Iris pigment epithelial cell (primary cell): ENCODE data around the gene SLC39A11.

Experiments
- DNase-seq: peaks from one replicate; pipeline ENCODE4 v3.0.0-alpha.2; 2011; ENCODE audit warnings: low read depth

The SLC39A11 gene

GRCh38 chr17:72976971-72977770 lies 115.3 kb downstream of the SLC39A11 start:
- DNase-seq = peak; percentile 92

GRCh38 chr17:72975509-72975908 lies 117.0 kb downstream of the SLC39A11 start:
- no peak for DNase-seq

GRCh38 chr17:72974605-72975232 lies 117.8 kb downstream of the SLC39A11 start:
- DNase-seq = peak; percentile 76

DNA sequence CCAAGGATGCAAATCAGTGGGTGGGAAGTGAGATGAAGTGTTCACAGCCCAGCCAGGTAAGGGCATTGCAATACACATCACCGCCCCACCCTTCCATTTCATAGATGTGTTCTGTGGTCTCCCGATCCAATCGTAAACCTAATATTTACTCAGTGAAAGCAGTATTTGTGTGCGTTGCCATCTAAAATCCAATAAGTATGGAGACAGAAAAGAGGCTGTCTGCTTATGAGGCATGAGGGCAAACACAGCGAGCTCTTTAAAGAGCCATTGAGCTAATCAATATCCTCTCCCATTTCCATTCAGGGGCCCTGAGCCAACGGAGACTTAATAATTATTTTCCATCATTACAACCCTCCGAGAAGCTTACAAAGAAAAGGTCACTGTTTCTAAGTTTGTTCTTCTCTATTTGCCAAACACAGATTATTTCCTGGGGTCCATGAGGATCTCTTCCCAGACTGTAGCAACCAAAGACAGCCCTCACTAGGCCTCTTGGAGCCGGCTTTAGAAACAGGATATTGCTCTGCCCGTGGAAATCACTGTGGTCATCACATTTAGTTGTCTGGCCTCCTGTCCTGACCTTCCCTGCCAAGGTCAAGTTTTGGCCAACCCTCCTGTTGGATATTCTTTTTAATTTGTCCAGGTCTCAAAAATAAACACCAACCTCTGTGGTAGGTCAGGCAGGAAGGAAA lies 120.1 kb downstream of the SLC39A11 start:
- DNase-seq = no peak

GRCh38 chr17:72971226-72971880 lies 121.1 kb downstream of the SLC39A11 start:
- no peak for DNase-seq

DNA sequence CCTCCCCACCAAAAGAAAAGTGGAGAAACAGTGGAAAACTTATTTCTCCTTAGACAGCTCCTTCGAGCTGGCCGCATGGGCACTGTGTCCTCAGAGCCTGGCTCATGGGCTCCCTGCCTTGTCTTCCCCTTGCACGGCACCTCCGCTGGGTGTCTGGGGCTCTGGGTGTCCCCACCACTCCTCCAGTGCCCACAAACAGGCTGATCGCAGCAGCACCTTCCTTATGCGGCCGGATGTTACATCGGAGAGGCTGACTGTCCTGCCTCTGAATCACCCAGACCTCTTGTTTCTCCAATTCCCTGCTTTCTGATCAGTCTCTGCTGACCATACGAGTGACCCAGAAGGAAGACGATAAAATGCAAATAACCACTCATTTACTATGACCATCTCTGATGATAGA lies 121.7 kb downstream of the SLC39A11 start:
- DNase-seq = no peak

DNA sequence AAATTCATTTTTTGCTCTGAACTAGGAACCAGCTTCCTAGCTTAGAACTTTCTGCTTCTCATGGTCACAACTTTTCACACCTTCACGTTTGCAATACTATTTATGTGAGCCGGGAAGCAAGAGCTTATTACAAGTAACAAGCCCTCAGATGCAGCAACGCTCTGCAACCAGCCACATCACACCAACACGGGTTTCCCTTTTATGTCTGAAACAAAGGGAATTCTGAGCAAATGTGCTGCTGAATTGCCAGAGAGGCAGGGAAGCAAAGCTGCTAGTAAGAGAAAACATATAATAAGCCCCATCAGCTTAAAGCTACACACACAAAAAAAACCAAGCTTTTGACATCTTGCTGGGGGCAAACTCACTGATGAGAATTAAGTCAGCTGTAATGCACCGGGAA lies 122.2 kb downstream of the SLC39A11 start:
- no peak for DNase-seq

- DNase-seq = no peak
These were observed 123.1 kb downstream of the SLC39A11 start for GRCh38 chr17:72969293-72969906.

GRCh38 chr17:72968798-72969197 lies 123.7 kb downstream of the SLC39A11 start:
- no peak for DNase-seq

- DNase-seq = no peak
These were observed 124.4 kb downstream of the SLC39A11 start for GRCh38 chr17:72967977-72968585.

GRCh38 chr17:72967277-72967970 lies 125.1 kb downstream of the SLC39A11 start:
- DNase-seq = no peak

DNA sequence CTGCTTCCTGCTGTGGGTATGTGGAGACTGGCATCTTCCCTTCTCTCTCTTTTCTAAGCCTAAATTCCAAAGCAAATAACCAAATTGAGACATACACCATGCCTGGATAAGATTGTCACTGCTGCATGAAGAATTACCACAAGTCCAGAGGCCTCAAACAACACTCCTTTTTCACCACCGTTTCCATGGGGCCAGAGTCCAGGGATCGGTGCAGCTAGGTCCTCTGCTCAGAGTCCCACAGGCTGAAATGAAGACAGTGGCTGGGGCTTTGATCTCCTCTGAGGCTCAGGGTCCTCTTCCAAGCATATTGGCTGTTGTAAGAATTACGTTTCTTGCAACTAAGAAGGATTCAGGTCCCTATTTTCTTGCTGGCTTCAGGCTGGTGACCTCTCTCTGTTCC lies 130.4 kb downstream of the SLC39A11 start:
- no peak for DNase-seq

DNA sequence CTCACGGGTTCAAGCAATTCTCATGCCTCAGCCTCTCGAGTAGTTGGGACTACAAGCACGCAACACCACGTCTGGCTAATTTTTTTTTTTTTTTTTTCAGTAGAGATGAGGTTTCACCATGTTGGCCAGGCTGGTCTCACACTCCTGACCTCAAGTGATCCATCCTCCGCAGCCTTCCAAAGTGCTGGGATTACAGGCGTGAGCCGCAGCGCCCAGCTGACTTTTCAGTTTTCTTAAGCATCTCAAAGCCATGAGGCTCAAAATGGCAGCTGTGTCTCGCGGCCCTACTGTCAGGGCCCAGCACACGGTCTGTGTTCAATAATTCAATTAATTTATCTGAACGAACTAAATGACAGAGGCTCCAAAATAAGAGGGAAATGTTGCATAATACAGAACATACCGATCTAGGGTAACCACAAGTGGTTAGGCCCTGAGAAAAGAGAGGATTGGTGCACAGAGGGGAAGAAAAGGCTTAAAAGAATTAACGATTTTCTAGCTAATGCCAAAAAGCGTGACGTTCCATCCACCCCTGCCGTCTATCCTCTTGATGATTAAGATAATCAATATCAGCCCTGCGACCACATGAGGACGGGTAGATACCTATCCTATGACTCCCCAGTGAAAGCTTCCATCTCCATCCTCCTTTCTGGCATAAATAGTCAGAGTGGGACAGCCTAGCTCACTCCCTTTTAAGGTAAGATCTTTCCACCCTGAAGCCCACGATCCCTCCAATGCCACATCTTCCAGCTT lies 136.9 kb downstream of the SLC39A11 start:
- DNase-seq = no peak

GRCh38 chr17:72954579-72954978 lies 137.9 kb downstream of the SLC39A11 start:
- no peak for DNase-seq

GRCh38 chr17:72953621-72954020 lies 138.9 kb downstream of the SLC39A11 start:
- DNase-seq = no peak

DNA sequence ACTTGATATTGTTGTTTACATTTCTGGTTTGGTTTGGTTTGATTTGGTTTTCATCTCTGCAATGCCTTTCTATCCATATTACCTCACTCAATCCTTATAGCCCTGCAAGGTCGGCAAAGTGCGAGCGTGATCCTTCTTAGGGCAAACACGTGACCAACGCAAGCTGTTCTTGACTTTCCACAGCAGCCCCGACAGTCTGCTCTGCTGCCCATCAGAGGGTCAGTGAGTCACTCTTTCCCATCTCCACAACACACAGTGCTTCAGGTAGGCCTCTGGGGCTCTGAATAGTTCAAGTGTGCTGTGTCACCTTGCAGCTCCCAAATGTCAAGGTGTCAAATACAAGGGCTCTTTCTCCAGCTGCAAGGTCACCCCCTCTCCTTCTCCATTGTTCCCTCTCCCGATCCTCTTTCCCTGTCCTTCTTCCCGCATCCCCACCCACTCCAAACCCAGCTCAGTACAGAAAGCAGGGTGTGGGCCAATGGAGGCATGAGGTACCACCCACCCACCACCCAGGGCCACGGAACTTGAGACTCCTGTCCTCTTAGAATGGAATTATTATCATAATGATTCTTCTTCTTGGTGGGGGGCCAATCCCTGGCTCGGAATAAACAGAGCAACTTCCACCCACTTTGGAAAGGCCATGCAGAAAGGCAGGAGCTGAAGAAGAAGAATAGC lies 139.7 kb downstream of the SLC39A11 start:
- DNase-seq = peak; percentile 12

DNA sequence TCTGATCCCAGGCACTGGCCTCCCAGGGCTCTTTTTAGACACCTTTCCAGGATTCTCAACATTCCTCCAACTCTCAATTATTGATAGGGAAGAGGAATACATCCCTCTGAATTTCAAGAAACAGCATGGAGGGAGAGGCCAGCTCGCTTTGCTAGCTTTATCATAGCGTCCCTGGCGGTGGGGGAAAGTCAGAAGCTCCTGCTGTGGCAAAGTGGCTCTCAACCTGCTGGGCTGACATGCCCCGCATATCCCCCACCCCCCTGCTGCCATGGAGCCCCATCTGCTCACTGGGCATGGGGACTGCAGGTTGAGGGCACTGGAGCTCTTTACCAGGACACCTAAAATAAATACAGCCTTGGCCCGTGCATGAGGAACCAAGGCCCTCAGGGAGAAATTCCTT lies 140.3 kb downstream of the SLC39A11 start:
- DNase-seq = no peak

- no peak for DNase-seq
These were observed 142.1 kb downstream of the SLC39A11 start for GRCh38 chr17:72950242-72950931.

DNA sequence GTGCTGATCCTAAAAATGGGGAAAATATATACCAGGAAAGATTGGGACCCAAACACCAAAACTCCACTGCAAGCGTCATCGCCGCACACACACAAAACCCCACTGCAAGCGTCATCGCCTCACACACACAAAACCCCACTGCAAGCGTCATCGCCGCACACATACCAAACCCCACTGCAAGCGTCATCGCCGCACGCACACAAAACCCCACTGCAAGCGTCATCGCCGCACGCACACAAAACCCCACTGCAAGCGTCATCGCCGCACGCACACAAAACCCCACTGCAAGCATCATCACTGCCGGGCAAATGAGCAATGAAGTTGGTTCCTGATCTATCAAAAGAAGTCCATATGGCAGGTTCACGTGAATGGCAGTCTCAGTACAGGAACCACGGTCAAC lies 144.4 kb downstream of the SLC39A11 start:
- DNase-seq = no peak
